HG03108 (cell line): ENCODE data around the gene REPIN1.
"Not testable (repeated sequence)": the region's sequence is repeated elsewhere in the genome, so short reads cannot be mapped to it uniquely, and the experiment has no call there.

Experiments used
- ATAC-seq: cut with Tn5 transposase; IDR thresholded peaks from one replicate; pipeline ENCODE4 v1.9.1; 2021; ENCODE audit warnings: moderate library complexity; ENCODE audit not compliant: unreplicated experiment

The REPIN1 gene

DNA sequence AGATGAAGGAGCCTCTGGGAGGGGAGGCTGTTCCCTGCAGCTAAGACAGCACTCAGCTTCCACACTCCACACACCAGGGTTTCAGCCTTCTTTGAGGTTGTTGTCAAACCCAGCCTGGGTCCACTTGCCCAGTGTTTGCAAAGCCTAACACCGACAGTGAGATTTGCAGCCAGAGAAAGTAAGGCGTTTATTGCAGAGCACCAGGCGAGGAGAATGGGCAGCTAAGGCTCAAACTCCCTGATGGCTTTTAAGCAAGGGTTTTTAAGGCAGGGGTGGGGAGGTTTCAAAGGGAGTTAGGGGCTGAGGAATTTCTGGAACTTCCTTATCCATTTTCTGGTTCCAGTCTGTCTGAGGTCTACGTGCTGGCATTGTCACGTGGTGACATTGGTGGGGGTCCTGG lies 5.8 kb downstream of the REPIN1 start:
- no peak for ATAC-seq

GRCh38 chr7:150375662-150376521 lies 7.3 kb downstream of the REPIN1 start:
- ATAC-seq: peak; percentile 17

DNA sequence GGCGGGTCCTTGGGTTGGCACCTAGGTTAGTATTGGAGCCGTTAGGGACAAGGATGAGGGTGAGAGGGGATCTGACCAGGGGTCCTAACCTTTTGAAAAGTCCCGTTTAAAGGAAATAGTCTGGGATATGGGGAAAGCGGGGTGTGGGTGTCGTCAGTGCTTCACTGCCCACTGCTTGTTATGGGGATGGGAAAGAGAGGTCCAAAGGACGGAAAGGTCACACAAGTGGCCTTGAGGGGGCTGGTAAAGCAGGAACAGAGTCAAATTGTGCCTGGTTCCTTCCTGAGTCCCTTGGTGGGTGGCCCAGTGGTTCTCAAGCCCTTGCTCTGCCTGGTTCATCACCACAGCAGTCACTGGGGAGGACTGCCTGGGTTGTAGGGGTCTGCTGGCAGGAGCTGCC lies 7.9 kb downstream of the REPIN1 start:
- no peak for ATAC-seq

GRCh38 chr7:150377196-150377595 lies 8.6 kb downstream of the REPIN1 start:
- no peak for ATAC-seq

- ATAC-seq: no peak
Observed at GRCh38 chr7:150377635-150378034, 9.0 kb downstream of the REPIN1 start.

GRCh38 chr7:150378115-150378852 lies 9.7 kb downstream of the REPIN1 start:
- ATAC-seq: peak; percentile 15

GRCh38 chr7:150378853-150379440 lies 10.3 kb downstream of the REPIN1 start, which contains the start of gene ZNF775:
Gene ZNF775, plus strand, starts transcription at chr7:150379330. Its CDS starts 9,141 bp downstream, at chr7:150388471.
- ATAC-seq: peak; percentile 65

DNA sequence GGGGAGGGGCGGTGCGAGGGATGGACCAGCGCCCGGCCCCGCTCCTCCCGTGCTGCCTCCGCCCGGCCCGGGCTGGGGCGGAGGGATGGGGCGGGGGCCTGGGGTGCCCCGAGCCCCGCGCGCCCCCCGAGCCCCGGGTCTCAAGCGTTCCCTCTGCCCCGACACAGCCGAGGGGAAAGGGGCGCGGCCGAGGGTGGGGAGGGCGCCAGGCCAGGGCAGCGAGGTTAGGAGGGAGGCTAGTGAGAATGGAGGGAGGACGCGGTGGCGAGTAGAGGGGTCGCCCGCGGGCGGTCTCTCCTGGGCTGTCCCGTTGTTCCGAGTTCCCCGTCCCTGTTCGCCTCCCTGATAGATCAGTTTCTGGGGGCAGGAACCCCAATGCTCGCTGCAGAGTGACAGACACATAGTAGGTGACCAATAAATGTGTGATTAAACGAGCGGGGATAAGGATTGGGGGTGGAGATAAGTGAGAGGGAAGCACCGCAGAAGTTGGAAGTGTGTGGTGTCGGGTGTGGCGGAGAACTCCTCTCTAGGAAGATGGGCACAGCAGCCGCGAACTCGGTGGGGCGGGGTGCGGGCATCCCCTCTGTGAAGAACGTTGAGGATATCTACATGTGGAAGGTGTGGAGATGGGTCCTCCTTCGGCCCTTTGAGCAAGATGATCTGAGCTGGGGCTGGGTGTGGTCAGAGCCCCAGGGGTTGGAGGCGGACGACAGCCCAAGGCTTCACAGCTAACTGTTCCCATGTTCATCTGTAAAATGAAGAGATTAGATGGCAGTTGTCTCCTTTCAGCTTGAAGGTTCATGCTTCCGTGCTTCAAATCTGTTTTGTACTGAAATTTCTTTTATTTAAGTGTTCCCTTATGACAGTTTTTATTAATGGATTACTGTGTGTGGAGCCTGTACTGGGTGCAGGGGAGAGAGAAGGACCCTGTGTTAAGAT lies 11.1 kb downstream of the REPIN1 start:
- no peak for ATAC-seq

DNA sequence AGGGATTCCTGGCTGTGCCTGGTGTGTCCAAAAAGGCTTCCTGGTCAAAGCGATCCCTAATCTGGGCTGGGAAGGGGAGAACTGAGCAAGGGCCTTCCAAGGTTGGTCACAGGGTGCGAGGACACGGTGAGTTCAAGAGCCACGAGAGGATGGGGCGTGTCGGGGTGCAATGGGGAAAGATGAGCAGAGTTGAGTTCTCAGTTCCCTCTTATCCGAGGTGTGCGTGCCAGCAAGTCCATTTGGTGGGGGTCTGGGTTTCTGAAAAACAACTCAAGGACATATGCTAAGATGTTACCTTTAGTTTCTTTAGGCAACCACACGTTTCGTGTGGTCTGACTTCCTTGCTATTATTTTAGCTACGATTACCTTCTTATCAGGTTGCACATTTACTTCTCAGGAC lies 11.8 kb downstream of the REPIN1 start:
- ATAC-seq: no peak

GRCh38 chr7:150381096-150381495 lies 12.5 kb downstream of the REPIN1 start:
- no peak for ATAC-seq

- no peak for ATAC-seq
Observed at GRCh38 chr7:150381785-150382122, 13.1 kb downstream of the REPIN1 start.

DNA sequence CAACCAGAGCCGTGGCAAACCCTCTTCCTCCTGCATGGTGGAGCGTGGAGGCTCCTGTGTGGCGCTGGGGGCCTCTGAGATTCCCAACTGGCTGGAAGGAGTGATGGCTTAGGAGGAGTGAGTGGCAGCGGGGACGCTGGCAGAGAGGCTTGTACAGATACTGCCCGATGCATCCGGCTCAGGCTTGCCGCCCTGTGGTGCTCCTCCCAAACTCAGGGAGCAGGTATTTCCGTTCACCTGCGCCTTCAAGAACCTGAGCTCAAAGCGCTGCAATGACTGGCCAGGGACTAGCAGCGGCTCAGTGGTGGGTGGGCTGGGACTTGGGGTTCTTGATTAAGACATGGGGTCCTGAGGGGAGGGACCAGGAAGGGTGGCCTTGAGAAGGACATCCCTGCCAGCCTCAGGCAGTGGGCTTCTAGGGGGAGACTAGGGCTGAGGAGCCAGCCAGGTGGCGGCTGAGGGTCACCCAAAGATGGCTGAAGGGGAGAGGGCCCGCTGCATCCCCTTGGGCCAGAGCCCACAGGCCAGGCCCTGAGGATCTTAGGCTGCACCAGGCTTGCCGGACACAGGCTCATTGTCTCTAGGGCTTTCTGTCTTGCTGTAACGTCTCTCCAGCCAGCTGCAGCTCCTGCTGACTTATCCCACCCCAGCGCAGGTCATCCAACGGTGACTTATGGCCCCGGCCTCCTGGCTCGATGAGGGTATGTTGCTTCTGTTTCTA lies 13.7 kb downstream of the REPIN1 start:
- ATAC-seq: no peak

- ATAC-seq: no peak
Observed at GRCh38 chr7:150382844-150383225, 14.2 kb downstream of the REPIN1 start.

GRCh38 chr7:150383710-150384397 lies 15.2 kb downstream of the REPIN1 start:
- ATAC-seq: no peak

DNA sequence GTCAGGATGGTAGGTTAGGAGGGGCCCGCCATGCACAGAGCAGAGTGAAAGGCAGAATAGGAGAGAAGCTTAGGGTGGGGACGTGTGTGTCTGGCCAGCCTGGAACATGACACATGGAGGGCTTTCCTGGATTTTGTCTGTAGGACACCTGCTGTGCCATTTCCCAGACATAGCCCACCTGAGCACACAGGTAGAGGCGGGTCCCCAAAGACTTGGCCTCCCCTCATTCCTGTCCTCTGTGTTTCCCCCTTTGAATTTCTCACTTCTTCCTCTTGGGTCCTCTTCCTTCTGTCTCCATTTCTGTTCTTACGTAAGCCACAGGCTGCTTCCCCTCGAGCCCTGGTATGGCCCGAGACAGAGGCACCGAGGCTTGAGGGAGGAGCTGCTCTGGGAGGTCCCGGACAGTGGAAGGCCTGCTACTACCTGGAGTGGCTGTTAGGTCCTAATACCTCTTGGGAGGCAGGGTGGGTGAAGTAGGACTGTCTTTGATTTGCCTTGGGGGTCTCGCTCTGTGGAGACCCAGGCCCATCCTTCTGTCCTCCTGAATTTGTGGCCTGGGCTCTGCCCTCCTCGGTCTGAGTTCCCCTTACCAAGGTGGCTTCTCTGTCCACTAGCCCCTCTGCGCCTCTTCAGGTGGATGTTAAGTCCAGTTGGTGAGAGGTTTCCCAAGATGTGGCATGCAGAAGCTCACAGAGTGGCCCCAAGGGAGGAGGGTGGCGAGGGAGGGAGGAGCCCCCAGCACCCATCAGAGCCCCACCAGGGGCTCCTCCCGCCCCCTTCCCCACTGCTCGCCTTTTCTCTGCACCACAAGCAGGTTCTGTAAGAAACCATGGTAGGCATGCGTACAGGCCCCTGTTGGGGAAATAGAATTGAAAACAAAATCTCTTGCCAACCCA lies 16.0 kb downstream of the REPIN1 start:
- ATAC-seq: no peak

DNA sequence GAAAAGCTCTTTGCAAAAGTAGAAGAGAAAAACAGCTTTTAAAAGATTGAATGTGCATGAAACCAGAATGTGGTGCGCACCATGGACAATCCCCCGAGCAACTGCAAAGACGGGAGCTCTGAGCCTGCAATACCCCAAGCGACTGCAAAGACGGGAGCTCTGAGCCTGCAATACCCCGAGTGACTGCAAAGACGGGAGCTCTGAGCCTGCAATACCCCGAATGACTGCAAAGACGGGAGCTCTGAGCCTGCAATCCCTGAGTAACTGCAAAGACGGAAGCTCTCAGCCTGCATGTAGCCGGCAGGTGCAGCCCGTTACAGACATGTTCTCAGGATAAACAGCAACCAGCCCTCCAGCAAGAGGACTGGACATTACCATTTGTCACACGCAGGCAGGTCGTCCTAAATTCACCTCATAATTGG lies 16.7 kb downstream of the REPIN1 start:
- no peak for ATAC-seq

- ATAC-seq: not testable (repeated sequence)
Observed at GRCh38 chr7:150385884-150386283, 17.3 kb downstream of the REPIN1 start.

GRCh38 chr7:150388306-150388705 lies 19.7 kb downstream of the REPIN1 start:
- ATAC-seq: no peak
